D341Med (cell line): ENCODE measurements around the gene ROBO1.
"Not testable (repeated sequence)": the region's sequence is repeated elsewhere in the genome, so short reads cannot be mapped to it uniquely, and the experiment has no call there.

Experiments used
- DNase-seq: peaks from one replicate; pipeline ENCODE4 v3.0.0; 2012; ENCODE audit warnings: low spot score

ROBO1 gene

GRCh38 chr3:79245284-79246138 is 522.3 kb downstream of the ROBO1 start:
- no peak for DNase-seq

- DNase-seq = no peak
Measured at GRCh38 chr3:79236496-79236895, 531.3 kb downstream of the ROBO1 start.

- no peak for DNase-seq
Measured at GRCh38 chr3:79233431-79234060, 534.3 kb downstream of the ROBO1 start.

- DNase-seq = no peak
Measured at GRCh38 chr3:79230266-79230665, 537.5 kb downstream of the ROBO1 start.

GRCh38 chr3:79217096-79217495 is 550.7 kb downstream of the ROBO1 start:
- no peak for DNase-seq

GRCh38 chr3:79215286-79215685 is 552.5 kb downstream of the ROBO1 start:
- no peak for DNase-seq

GRCh38 chr3:79211586-79212359 is 556.0 kb downstream of the ROBO1 start:
- DNase-seq = no peak

- no peak for DNase-seq
Measured at GRCh38 chr3:79204351-79204750, 563.4 kb downstream of the ROBO1 start.

- DNase-seq = no peak
Measured at GRCh38 chr3:79203144-79203519, 564.7 kb downstream of the ROBO1 start.

- DNase-seq = no peak
Measured at GRCh38 chr3:79202471-79203143, 565.2 kb downstream of the ROBO1 start.

GRCh38 chr3:79200456-79200855 is 567.3 kb downstream of the ROBO1 start:
- DNase-seq = no peak

- DNase-seq = no peak
Measured at GRCh38 chr3:79199966-79200365, 567.8 kb downstream of the ROBO1 start.

GRCh38 chr3:79187426-79187825 is 580.4 kb downstream of the ROBO1 start:
- no peak for DNase-seq

- DNase-seq = no peak
Measured at GRCh38 chr3:79184251-79184650, 583.5 kb downstream of the ROBO1 start.

- DNase-seq = no peak
Measured at GRCh38 chr3:79183496-79183895, 584.3 kb downstream of the ROBO1 start.

- peak; percentile 53 for DNase-seq
Measured at GRCh38 chr3:79178471-79179180, 589.2 kb downstream of the ROBO1 start.

- DNase-seq = no peak
Measured at GRCh38 chr3:79175870-79176269, 591.9 kb downstream of the ROBO1 start.

GRCh38 chr3:79173259-79173658 is 594.5 kb downstream of the ROBO1 start:
- not testable (repeated sequence) for DNase-seq

- no peak for DNase-seq
Measured at GRCh38 chr3:79172241-79172640, 595.6 kb downstream of the ROBO1 start.

GRCh38 chr3:79170021-79170420 is 597.8 kb downstream of the ROBO1 start:
- no peak for DNase-seq

GRCh38 chr3:79167651-79168416 is 600.0 kb downstream of the ROBO1 start:
- DNase-seq = no peak
